ENCODE results near the gene NCR3LG1. TPM values are rescaled to one million over a fixed set of nuclear protein-coding genes. Genes with fewer than 3 reads are reported as not detected.
A peak's percentile ranks its signal among the peaks of the same experiment; 100 is the strongest.

The NCR3LG1 gene
- total RNA-seq, 1 experiment from 2014 or later: 14.8 TPM

GRCh38 chr11:17391493-17392355, 40.1 kb downstream of the NCR3LG1 start:
- DNase-seq: no peak
- intact Hi-C loops (cut with micrococcal nuclease; ENCODE audit: unreplicated experiment): no loop called here
- H3K4me3 Mint-ChIP-seq (ENCODE audit: unreplicated experiment): peak overlapping the region; percentile 18
- no TSS peak for BruUV-seq (replicated peaks)
- Histone ChIP-seq H3K4me1 (peaks cover 3% of the 10 kb centered on the region; the same call in 1 of the 2 replicates), H3K27me3 (replicated peaks; ENCODE audit: control insufficient read depth, insufficient read depth, low read length) (no peaks in the 10 kb centered on the region; the same call in 1 of the 2 replicates), H3K4me3 (ENCODE audit: low read depth, low read length) (no peak overlapping the region), H3K36me3 (ENCODE audit: control insufficient read depth, insufficient read depth, low read length) (no peaks in the 10 kb centered on the region), H3K9me3 (no peaks in the 10 kb centered on the region)
- POLR2A ChIA-PET: no interaction called here
- H3K9me3 Mint-ChIP-seq (ENCODE audit: unreplicated experiment): no peaks in the 10 kb centered on the region
- H3K27me3 Mint-ChIP-seq (ENCODE audit: insufficient read depth, unreplicated experiment): peaks cover 5% of the 10 kb centered on the region
- no peak for TF ChIP-seq CTCF (IDR thresholded peaks at IDR 0.05; ENCODE audit: insufficient read depth in 1 of 2, low read depth in 1 of 2, low read length in 1 of 2, severe bottlenecking in 1 of 2, unreplicated experiment in 1 of 2)
- peaks cover 11% of the 10 kb centered on the region for H3K36me3 Mint-ChIP-seq (ENCODE audit: insufficient read depth, unreplicated experiment)
- H3K4me1 Mint-ChIP-seq (ENCODE audit: low read depth, unreplicated experiment): no peaks in the 10 kb centered on the region
- CTCF ChIA-PET: interaction anchor here (0.6 to 0.7 kb wide), 3 partner anchors 81 to 153 kb away, joined by 3 read pairs; partner anchors contain the start of gene USH1C
- H3K27ac Mint-ChIP-seq (ENCODE audit: unreplicated experiment): no peak overlapping the region

GRCh38 chr11:17392872-17393271, 41.3 kb downstream of the NCR3LG1 start:
- Mint-ChIP-seq H3K27me3 (ENCODE audit: insufficient read depth, unreplicated experiment) (peaks cover 5% of the 10 kb centered on the region), H3K4me3 (ENCODE audit: unreplicated experiment) (no peak overlapping the region), H3K9me3 (ENCODE audit: unreplicated experiment) (no peaks in the 10 kb centered on the region), H3K27ac (ENCODE audit: unreplicated experiment) (no peak overlapping the region), H3K4me1 (ENCODE audit: low read depth, unreplicated experiment) (no peaks in the 10 kb centered on the region), H3K36me3 (ENCODE audit: insufficient read depth, unreplicated experiment) (peaks cover 4% of the 10 kb centered on the region)
- TF ChIP-seq CTCF (IDR thresholded peaks at IDR 0.05; ENCODE audit: insufficient read depth in 1 of 2, low read depth in 1 of 2, low read length in 1 of 2, severe bottlenecking in 1 of 2, unreplicated experiment in 1 of 2): no peak
- Histone ChIP-seq H3K4me3 (ENCODE audit: low read depth, low read length) (no peak overlapping the region), H3K27me3 (replicated peaks; ENCODE audit: control insufficient read depth, insufficient read depth, low read length) (no peaks in the 10 kb centered on the region; the same call in 1 of the 2 replicates), H3K36me3 (ENCODE audit: control insufficient read depth, insufficient read depth, low read length) (no peaks in the 10 kb centered on the region), H3K9me3 (no peaks in the 10 kb centered on the region), H3K4me1 (peaks cover 3% of the 10 kb centered on the region; the same call in 1 of the 2 replicates)
- CTCF ChIA-PET: interaction anchor here (0.6 to 1.0 kb wide), 2 partner anchors 80 kb away, joined by 3 read pairs; no protein-coding TSS in a partner anchor
- POLR2A ChIA-PET: no interaction called here
- no TSS peak for BruUV-seq (replicated peaks)
- DNase-seq: no peak
- intact Hi-C loops (cut with micrococcal nuclease; ENCODE audit: unreplicated experiment): no loop called here

GRCh38 chr11:17393472-17393871, 41.9 kb downstream of the NCR3LG1 start:
- peaks cover 3% of the 10 kb centered on the region; the same call in 1 of the 2 replicates for H3K4me1 ChIP-seq
- H3K4me3 ChIP-seq (ENCODE audit: low read depth, low read length): no peak overlapping the region
- Mint-ChIP-seq H3K4me1 (ENCODE audit: low read depth, unreplicated experiment) (no peaks in the 10 kb centered on the region), H3K9me3 (ENCODE audit: unreplicated experiment) (no peaks in the 10 kb centered on the region), H3K36me3 (ENCODE audit: insufficient read depth, unreplicated experiment) (peaks cover 4% of the 10 kb centered on the region), H3K27me3 (ENCODE audit: insufficient read depth, unreplicated experiment) (peaks cover 5% of the 10 kb centered on the region), H3K4me3 (ENCODE audit: unreplicated experiment) (no peak overlapping the region), H3K27ac (ENCODE audit: unreplicated experiment) (no peak overlapping the region)
- no TSS peak for BruUV-seq (replicated peaks)
- DNase-seq: no peak
- H3K36me3 ChIP-seq (ENCODE audit: control insufficient read depth, insufficient read depth, low read length): no peaks in the 10 kb centered on the region
- POLR2A ChIA-PET: interaction anchor here (0.5 to 0.6 kb wide), 2 partner anchors 9 to 42 kb away, joined by 3 to 19 read pairs; partner anchors contain the start of gene NCR3LG1
- intact Hi-C loops (cut with micrococcal nuclease; ENCODE audit: unreplicated experiment): no loop called here
- no peak for TF ChIP-seq CTCF (IDR thresholded peaks at IDR 0.05; ENCODE audit: insufficient read depth in 1 of 2, low read depth in 1 of 2, low read length in 1 of 2, severe bottlenecking in 1 of 2, unreplicated experiment in 1 of 2)
- no peaks in the 10 kb centered on the region; the same call in 1 of the 2 replicates for H3K27me3 ChIP-seq (replicated peaks; ENCODE audit: control insufficient read depth, insufficient read depth, low read length)
- CTCF ChIA-PET: interaction anchor here (0.7 to 1.0 kb wide), 3 partner anchors 10 to 81 kb away, joined by 3 to 8 read pairs (median 3); no protein-coding TSS in a partner anchor
- H3K9me3 ChIP-seq: no peaks in the 10 kb centered on the region

All from Caco-2 (cell line).